GM19035 (cell line): ENCODE results near the gene WDR45.

Experiments
- ATAC-seq: cut with Tn5 transposase; IDR thresholded peaks from one replicate; pipeline ENCODE4 v1.9.1; 2021; ENCODE audit not compliant: unreplicated experiment

The WDR45 gene

DNA sequence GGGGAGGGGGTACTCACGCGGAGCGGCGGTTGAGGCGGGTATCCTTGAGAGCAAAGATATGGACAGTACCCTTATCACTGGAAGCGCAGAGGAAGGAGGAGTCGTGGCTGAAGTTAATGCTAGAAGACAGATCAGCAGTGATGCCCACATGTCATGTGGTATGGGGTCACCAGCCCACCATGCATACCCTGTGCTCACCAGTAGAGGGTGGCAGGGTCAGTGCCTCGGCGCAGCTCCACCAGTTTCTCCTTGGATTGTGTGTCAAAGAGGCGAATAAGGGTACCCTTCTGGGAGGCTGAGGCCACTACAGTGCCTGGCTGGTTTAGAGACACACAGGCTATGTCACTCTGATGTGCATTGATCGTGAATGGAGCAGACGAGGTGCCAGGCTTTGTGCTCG, 4.3 kb downstream of the WDR45 start:
- no peak for ATAC-seq

DNA sequence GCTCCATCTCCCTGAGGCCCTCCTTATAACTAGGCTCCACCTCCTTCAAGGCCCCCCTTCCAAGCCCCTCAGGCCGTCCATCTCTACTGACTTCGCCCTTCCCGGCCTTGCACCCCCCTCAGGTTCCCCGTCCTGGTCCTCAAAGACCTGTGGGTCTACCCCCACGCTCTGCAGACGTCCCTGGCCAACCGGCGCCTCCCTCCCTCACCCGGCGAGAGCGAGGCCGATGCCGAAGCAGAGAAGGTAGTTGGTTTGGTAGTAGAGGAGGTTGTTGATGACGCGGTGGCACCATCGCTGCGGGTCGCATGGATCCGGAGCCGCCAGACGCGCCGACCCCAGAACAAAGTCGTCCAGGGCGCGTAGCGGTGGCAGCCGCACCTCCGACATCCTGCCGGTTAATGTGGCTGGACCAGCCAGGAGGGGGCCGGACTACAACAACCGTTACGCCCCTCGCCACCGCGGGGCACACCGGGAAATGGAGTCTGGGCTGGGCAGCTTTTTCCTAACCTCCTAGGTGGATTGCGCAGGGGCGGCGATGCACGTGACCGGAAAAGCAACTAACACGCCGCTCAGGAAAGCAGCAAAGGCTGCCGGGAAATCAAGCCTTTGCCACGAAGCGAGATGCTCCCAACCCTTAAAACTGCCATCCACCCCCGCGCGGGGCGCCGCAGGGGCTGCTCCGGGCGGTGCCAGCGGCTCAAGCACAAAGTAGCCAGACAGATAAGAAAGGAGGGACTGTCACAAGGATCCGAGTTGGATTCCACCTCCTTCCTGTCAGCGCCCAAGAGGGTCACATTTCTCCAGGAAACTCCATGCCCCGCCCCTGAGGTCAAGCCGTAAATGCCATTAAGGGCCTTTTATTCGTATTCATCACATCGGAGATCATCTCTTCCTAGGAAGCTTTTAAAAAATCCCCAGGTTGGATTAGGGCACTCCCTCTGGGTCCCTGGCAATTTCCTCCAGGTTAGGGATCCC, 5.8 kb downstream of the WDR45 start, which contains the start of gene PRAF2:
Gene PRAF2, minus strand, starts transcription at position 402 of the 975 bp plus-strand sequence. Its CDS starts 15 bp downstream, at position 387.
- ATAC-seq: peak; percentile 84

DNA sequence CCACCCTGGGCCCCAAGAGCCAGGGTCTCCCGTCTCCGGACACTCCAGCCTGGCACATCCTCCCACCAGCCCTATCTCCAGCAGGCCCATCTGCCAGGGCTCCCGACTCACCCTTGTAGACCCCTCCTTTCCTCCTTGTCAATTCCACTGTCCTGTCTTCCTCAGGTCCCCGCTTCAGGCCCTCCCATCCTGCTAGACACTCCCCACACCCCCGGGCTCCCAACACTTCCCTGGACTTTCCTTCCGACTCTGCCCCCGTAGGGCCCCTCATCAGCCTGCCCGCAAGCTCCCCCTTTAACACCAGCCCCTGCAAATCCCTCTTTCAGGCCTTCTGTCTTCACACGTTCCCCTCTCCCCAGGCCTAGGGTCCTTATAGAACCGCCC, 7.0 kb downstream of the WDR45 start:
- ATAC-seq: no peak

DNA sequence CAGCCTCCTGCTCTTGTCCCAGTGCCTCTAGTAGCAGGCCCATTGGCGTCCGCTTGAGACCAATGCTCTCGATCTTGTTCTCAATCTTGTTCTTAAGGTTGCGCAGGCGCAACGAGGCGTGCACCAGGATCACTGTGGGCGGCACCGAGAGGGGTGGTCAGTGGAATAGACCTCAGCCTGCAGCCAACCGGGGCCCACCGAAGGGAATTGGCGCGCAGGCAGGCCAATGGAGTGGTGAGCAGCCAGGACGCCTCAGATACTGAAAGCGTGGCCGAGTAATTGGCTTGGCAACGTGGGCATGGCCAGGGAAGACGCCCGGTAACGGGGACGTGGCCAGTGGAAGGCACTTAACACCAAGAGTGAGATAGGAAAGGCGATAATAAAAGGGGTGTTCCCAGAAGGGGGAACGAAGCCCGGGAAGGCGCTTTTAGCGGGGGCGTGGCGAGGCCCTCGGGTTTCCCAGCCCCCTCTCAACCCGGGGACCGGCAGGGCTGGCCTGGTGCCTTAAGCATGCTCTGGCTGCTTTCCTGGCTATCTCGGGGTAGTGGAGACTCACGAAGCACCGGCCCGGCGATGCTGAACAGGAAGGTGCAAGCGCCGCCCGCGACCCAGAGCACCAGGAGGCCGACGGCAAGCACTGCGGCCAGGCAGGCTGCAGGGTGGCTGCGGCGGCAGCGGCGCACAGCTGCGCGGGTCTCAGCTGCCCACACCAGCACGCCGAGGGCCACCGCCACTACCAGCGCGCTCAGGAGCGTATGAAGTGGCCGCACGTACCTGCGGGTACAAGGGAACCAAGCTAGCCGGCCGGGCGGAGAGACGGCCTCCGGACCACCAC, 7.6 kb downstream of the WDR45 start:
- ATAC-seq: no peak

DNA sequence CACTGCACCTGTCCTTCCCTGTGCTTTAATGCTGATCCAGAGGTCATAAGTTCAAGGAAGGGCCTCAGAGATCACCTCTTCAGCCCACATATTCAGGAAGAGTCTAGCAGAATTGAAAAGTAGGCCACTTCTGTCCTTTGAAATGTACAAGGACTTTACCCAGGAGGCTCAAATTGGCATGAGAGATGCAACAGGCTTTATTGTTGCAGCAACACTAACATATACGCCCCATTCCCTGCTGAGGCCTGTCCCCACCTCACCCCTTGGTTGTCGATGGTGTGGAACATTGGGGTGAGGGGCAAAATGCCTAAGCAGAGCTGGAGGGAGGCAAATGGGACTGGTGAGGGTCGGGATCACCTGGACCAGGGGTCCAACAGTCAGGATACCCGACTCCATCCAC, 8.7 kb downstream of the WDR45 start:
- ATAC-seq: no peak

DNA sequence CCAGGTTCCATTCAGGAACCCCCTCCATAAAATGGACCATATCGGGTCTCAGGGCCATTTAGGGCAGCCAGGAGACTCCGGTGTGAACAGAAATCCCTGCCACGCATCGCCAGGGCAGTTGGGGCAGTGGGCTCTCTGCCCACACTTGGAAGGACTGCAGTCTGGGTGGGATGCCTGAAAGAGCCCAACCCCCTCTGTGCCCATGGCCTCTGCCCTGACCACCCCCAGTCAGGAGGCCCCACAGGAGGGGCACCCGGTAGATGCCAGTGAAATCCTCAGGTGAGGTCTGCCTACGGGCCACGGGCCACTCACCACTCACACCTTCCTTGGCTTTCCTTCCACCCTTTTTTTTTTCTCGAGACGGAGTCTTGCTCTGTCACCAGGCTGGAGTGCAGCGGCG, 10.6 kb downstream of the WDR45 start:
- no peak for ATAC-seq

DNA sequence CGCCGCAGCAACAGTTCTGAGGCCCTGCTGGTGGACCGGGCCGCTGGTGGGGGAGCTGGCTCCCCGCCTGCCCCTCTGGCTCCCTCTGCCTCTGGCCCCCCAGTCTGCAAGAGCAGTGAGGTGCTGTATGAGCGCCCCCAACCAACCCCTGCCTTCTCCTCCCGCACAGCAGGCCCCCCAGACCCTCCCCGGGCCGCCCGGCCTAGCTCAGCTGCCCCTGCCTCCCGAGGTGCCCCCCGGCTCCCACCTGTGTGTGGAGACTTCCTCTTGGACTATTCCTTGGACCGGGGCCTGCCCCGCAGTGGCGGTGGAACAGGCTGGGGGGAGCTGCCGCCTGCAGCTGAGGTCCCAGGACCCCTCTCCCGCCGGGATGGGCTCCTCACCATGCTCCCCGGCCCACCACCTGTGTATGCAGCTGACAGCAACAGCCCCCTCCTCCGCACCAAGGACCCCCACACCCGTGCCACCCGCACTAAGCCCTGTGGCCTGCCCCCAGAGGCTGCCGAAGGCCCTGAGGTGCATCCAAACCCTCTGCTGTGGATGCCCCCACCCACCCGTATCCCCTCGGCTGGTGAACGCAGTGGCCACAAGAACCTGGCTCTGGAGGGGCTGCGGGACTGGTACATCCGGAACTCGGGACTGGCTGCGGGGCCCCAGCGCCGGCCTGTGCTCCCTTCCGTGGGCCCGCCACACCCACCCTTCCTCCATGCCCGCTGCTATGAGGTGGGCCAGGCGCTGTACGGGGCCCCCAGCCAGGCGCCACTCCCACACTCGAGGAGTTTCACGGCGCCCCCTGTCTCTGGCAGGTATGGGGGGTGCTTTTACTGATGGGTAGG, 12.2 kb downstream of the WDR45 start:
- no peak for ATAC-seq

DNA sequence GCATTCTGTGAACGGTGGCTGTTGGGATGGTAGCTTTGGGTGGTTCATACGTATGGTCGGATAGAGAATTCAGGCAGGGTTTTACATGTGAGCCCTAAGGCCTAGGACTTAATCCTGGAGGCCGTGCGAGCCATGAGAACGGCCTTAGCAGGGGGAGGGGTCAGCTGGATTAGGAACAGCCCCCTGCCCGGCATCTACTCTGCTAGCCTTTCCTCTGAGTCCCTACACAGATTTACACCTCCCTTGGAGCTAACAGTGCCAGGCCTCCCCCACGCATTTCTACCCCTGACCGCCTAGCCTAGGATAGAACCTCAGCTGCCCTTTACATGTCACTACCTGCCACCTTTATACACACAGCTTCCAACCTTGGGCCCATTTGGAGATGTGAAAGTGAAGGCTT, 13.0 kb downstream of the WDR45 start:
- ATAC-seq: no peak

DNA sequence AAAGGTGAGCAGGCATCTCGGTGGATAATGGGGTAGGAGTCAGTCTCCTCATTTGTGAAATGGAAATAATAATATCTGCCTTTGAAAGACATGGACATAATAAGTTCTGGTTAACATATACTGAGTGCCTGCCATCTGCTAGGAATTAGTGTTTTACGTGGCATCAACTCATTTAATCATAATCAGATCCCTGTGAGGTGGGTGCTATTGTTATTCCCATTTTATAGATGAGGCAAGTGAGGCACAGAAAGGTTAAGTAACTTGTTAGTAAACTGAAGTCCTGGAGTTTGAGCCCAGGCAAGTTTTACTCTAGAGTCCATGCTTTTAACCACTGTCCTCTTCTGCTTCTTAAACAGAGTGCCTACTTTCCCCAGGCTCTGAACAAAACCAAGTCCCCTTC, 13.4 kb downstream of the WDR45 start:
- ATAC-seq: no peak

DNA sequence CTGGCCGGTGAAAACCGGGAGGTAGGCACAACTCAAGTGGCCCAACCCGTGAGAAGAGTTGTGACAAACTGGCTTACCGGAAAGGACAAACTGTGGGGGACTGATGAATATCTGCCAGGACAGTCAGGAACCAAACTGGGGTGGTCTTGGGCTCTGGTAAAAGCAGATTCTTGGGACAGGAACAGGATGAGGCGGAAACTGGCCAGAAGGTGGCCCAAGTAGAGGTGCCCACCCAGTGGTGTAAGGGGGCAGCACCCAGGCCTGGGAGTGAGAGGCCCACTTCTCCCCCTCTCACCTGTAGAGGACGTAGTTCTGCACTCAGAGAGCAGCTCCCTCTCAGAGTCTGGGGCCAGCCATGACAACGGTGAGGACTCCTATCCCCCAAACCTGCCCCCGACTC, 15.0 kb downstream of the WDR45 start:
- no peak for ATAC-seq

DNA sequence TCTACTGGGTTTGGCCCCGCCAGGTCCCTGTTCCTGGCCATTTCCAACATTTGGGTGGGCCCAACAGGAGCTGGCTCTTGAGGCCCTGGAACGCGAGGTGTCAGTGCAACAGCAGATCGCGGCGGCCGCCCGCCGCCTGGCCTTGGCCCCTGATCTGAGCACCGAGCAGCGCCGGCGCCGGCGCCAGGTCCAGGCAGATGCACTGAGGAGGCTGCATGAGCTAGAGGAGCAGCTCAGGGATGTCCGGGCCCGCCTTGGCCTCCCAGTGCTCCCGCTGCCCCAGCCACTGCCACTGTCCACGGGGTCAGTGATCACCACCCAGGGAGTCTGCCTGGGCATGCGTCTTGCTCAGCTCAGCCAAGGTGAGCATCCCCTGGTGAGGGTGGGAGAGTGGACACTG, 15.4 kb downstream of the WDR45 start:
- ATAC-seq: no peak

DNA sequence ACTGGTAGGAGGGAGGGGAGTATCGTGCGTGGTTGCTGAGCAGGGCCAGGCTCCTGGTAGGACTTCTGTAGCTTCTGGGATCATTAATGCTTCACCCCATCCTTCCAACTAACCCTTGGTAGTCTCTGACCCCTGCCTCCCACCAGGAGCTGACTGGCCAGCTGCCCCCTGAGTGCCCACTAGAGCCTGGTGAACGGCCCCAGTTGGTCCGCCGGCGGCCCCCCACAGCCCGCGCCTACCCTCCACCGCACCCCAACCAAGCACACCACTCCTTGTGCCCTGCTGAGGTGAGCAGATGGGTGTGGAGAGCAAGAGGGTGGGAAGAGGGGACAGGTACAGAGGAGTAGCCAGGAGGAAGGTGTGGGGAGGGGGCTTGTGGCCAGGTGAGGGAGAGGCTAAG, 16.0 kb downstream of the WDR45 start:
- ATAC-seq: no peak

DNA sequence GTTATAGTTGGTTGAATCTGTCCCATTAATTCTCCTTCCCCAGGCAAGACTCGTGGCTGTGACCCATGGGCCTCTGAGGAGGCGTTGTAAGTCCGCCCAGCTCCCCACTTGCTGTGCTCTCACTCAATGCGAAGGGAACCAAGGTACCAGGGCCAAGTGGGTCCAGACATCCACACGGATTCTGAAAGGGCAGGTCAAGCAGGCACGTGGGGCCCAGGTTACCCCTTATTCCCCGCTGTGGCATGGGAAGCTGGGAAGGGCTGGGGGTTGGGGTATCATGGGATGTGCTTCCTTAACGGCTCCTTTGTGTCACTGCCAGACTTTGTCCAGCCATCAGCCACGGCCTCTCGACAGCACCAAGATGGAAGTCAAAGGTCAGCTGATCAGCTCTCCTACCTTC, 17.8 kb downstream of the WDR45 start:
- no peak for ATAC-seq

DNA sequence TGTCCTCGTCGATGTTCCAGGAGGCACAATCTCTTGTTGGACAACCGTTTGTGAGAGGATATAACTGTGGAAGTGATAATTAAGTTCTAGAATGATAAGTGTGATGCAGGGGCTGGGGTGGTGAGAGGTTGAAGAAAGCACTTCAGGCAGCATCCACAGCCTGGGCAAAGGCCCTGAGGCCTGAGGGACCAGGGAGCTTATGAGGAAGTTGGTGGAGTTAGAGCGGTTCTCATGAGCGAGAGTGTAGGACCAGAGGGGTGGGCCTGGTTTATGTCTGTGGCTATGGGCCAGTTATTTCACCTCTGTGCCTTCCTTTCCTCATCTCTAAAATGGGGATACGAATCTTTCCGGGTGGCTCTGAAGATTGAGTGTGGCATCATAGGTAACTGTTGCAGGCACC, 18.2 kb downstream of the WDR45 start:
- ATAC-seq: no peak

DNA sequence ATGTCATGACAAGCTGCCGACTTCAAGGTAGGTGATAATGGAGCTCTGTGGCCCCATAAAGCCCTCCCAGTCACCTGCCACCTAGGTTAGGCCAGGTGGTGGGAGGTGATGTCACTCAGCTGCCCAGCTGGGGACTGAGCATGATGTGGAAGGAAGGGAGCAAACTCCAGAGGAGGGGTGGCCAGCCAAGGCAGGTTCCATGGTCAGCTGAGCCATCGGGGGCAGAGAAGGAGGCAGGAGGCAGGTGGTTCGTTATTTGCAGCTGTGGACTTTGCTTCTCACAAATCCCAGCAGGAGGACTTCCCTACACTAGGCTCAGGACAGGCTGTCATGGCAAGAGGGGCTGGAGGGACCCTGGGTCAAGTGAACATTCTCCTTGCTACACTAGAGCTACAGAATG, 18.8 kb downstream of the WDR45 start:
- no peak for ATAC-seq

DNA sequence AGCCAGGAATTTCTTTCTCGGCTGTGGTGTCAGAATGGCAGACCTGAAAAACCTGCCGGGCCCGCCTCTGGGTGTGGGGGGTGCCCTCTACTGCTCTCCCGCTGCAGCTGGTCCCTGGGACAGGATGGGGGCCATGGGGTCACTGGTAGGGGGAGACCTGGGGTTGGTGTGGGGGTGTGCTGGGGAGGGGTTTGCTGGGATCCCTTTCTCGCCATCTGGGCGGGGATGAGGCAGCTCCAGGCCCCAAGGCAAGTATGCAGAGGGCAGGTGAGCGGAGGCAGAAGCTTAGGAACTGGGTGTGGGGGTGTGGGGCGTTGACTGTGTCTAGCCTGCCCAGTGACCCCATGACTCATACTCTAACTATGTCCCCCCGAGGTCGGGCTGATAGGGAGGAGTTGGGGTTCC, 20.0 kb downstream of the WDR45 start:
- ATAC-seq: no peak

DNA sequence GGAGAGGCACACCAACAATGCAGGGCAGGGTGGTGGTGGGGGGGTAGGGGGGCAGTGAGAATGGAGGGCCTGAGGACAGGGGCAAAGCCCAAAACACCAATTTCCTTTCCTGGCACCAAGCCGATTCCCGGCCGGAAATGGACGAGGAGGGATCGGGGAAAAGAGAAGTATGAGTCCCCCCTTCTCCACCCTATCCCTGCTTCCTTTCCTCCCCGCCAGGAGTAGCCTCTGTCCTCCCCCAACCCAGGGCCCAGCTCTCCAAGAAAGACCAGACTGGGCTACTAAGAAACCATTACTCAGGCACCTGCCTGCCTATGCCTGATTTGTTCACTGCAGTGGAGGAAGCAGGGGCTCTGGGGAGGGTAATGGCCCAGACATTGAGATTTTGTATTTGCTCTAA, 20.5 kb downstream of the WDR45 start:
- ATAC-seq: no peak

DNA sequence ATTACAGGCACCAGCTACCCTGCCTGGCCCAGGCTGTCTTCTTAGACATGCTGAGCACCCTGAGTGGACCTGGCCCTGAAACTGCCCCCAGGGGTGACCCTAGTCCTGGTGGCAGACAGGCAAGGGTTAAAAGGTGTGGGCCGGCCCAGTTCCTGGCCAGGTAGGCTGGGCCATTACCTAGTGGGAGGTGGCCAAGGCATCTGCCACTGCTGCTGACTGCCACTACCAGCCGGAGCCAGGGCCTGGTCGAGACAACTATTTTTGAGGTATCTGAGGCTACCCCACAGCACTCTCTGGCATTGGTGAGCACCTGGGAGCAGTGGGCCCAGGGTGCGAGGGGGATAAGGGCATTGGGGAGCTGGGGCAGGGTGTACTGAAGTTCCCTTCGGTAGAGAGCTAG, 20.9 kb downstream of the WDR45 start, which contains the start of gene CCDC120:
Gene CCDC120, plus strand, starts transcription at position 206 of the 400 bp plus-strand sequence. CDS start 3,043 bp downstream, outside the sequence.
- no peak for ATAC-seq

DNA sequence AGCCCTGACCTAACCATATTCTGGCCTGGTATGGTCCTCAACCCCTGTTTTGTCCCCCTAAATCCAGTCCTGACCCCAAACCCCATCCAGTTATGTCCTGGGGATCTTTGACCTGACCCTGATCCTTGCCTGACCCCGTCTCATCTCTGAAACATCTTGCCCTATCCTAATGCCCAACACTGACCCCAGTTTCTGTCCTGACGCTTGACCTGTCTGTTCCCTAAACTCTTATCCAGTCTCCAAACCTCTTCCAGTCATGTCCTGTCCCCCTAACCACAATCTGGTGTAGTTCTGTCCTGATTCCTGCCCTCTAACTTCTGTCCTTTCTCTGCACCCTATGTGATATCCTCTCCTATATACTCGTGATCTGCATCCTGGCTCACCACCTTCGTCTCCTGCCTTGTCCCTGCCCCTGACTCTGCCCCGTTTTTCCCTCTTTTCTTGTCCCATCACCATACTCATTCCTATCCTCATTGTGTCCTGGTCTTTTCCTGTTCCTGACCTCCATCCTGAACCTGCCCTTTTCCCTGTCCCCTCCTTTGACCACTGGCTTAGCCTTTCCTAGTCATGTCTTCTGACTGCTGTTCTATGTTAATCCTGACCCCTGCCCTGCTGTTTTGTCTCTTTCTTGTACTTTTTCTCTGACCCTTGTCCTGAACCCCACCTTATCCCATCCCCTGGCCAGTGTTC, 25.5 kb downstream of the WDR45 start:
- ATAC-seq: no peak
